K562 (cell line): ENCODE data around the gene BAD. TPM values are rescaled to one million over a fixed set of nuclear protein-coding genes. Genes with fewer than 3 reads are reported as not detected.

ENCODE experiments used
- ATAC-seq: fragments of 200-7000 bp; cut with Tn5 transposase; 3 replicates; pipeline ENCODE4 v1.9.1; 2020; ENCODE audit warnings: moderate library complexity
- BruUV-seq: library from RNA; stranded (reverse); fragments of 400-500 nt; replicated peaks from 2 replicates; lab custom pipeline; 2021; lab: Mats Ljungman, UMichigan
- CTCF ChIA-PET: fragments of 300-600 bp; formaldehyde crosslinking; extraction: SDS; loops from one replicate; lab custom pipeline; 2021; ENCODE audit warnings: low intra/inter-chr PET ratio; lab: Yijun Ruan, JAX
- POLR2A ChIA-PET: fragments of 300-600, 350-650 bp; sonication (Branson Sonifier 250); formaldehyde crosslinking; extraction: SDS; loops from one replicate; lab custom pipeline; 2021; ENCODE audit warnings: antibody characterized with exemption, inconsistent platforms; lab: Yijun Ruan, JAX
- DNase-seq, 4 experiments: peaks; one replicate each; pipeline versions ENCODE4 v3.0.0 to v3.0.0-alpha.2; 2011 to 2018; ENCODE audit warnings: low spot score in 3 of 4, mixed read lengths in 3 of 4; ENCODE audit errors: extremely low read depth in 1 of 4
- FAIRE-seq: peaks from 2 replicates; lab custom pipeline; 2011; peaks lifted over from hg19 to GRCh38; lab: Jason Lieb, UNC
- H2AFZ ChIP-seq: 2 replicates; pipeline ENCODE4 v1.6.0; 2011; ENCODE audit warnings: low read depth, low read length, control low read depth, inconsistent platforms
- H3K27ac ChIP-seq: fragments of 200-600 bp; 3 replicates; pipeline ENCODE4 v1.8.0; 2011; ENCODE audit warnings: low read depth, mild to moderate bottlenecking, control low read depth, inconsistent platforms, low read length, moderate library complexity, mixed read lengths; ENCODE audit errors: extremely low read depth
- H3K27me3 ChIP-seq, 2 experiments: fragments of 300-600 bp in 1 of 2; 2 replicates in 1 of 2; 3 replicates in 1 of 2; pipeline versions ENCODE4 v1.6.0 to v1.8.0; 2011; ENCODE audit warnings: inconsistent platforms in 2 of 2, low read length in 2 of 2, mild to moderate bottlenecking in 1 of 2, mixed read lengths in 1 of 2, moderate library complexity in 1 of 2; ENCODE audit not compliant: control insufficient read depth in 2 of 2, insufficient read depth in 2 of 2
- H3K36me3 ChIP-seq: fragments of 300-600 bp; 3 replicates; pipeline ENCODE4 v1.8.0; 2011; ENCODE audit warnings: mild to moderate bottlenecking, low read length, inconsistent platforms; ENCODE audit not compliant: control insufficient read depth, insufficient read depth
- H3K4me1 ChIP-seq, 2 experiments: fragments of 200-600 bp in 1 of 2; replicated peaks in 1 of 2; 2 replicates in 1 of 2; 3 replicates in 1 of 2; pipeline versions ENCODE4 v1.5.1 to v1.8.0; 2011; ENCODE audit warnings: inconsistent platforms in 2 of 2, low read length in 2 of 2, mild to moderate bottlenecking in 1 of 2, mixed read lengths in 1 of 2, moderate library complexity in 1 of 2; ENCODE audit not compliant: control insufficient read depth in 2 of 2, insufficient read depth in 2 of 2
- H3K4me2 ChIP-seq: 2 replicates; pipeline ENCODE4 v1.6.1; 2011; ENCODE audit warnings: low read length, control low read depth, inconsistent platforms, mixed read lengths; ENCODE audit not compliant: insufficient read depth
- H3K4me3 ChIP-seq: fragments of 200-600 bp; sonication (generic), shearing (Covaris generic); 2 replicates; pipeline ENCODE4 v1.5.1; 2016; ENCODE audit warnings: control low read depth, inconsistent platforms
- H3K79me2 ChIP-seq: fragments of 200-600 bp; 3 replicates; pipeline ENCODE4 v1.8.0; 2011; ENCODE audit warnings: low read length, inconsistent platforms; ENCODE audit not compliant: control insufficient read depth, insufficient read depth
- H3K9ac ChIP-seq, 2 experiments: 2 replicates each; pipeline versions ENCODE4 v1.6.0 to v1.6.1; 2011; ENCODE audit warnings: low read depth in 2 of 2, low read length in 2 of 2, control low read depth in 1 of 2, inconsistent platforms in 1 of 2, mild to moderate bottlenecking in 1 of 2, mixed read lengths in 1 of 2; ENCODE audit not compliant: insufficient read depth in 1 of 2
- H3K9me1 ChIP-seq: one replicate; pipeline ENCODE4 v1.6.0; 2011; ENCODE audit warnings: inconsistent platforms, mild to moderate bottlenecking, low read length, moderate library complexity; ENCODE audit not compliant: control insufficient read depth, insufficient read depth
- H3K9me3 ChIP-seq: replicated peaks from 2 replicates; pipeline ENCODE4 v1.5.1; 2011; ENCODE audit warnings: low read depth, low read length, inconsistent platforms; ENCODE audit not compliant: control insufficient read depth, insufficient read depth
- H4K20me1 ChIP-seq: replicated peaks from 2 replicates; pipeline ENCODE4 v1.6.1; 2011; ENCODE audit warnings: low read length, inconsistent platforms, mixed read lengths; ENCODE audit not compliant: control insufficient read depth, insufficient read depth
- AFF4 ChIP-seq: sonication (generic); formaldehyde crosslinking; IDR thresholded peaks from 2 replicates; pipeline ENCODE4 v1.8.0; 2023; ENCODE audit warnings: mild to moderate bottlenecking, missing genetic modification reagents
- DMBX1 ChIP-seq: fragments of 250-450 bp; sonication (Bioruptor Pico); IDR thresholded peaks from 2 replicates; pipeline ENCODE4 v1.8.0; 2022; ENCODE audit warnings: inconsistent platforms, mild to moderate bottlenecking, moderate library complexity, borderline replicate concordance
- ESRRB ChIP-seq: fragments of 250-450 bp; sonication (Bioruptor Pico); IDR thresholded peaks from 2 replicates; pipeline ENCODE4 v1.5.0; 2020; ENCODE audit warnings: mild to moderate bottlenecking, moderate library complexity, borderline replicate concordance
- MCM2 ChIP-seq: fragments of 450-650 bp; IDR thresholded peaks from 2 replicates; pipeline ENCODE4 v1.6.1; 2017; ENCODE audit warnings: low read depth, mild to moderate bottlenecking
- MCM3 ChIP-seq: fragments of 450-650 bp; IDR thresholded peaks from 2 replicates; pipeline ENCODE4 v1.6.1; 2016
- NCOA4 ChIP-seq: fragments of 450-650 bp; IDR thresholded peaks from 2 replicates; pipeline ENCODE4 v1.6.1; 2018; ENCODE audit warnings: mild to moderate bottlenecking; ENCODE audit not compliant: partially characterized antibody
- RHOXF2B ChIP-seq: fragments of 250-450 bp; sonication (Bioruptor Pico); conservative IDR thresholded peaks from 2 replicates; pipeline ENCODE4 v1.5.1; 2021
- SMC3 ChIP-seq: conservative IDR thresholded peaks from 2 replicates; pipeline ENCODE4 v1.6.1; 2011; ENCODE audit warnings: low read depth, low read length, improper control_type of control experiment; ENCODE audit not compliant: insufficient read depth
- THAP12 ChIP-seq: fragments of 250-450 bp; sonication (Bioruptor Pico); IDR thresholded peaks from 2 replicates; pipeline ENCODE4 v1.9.0; 2021; ENCODE audit warnings: mild to moderate bottlenecking, inconsistent platforms
- ZBTB7A ChIP-seq: IDR thresholded peaks from 2 replicates; pipeline ENCODE4 v1.6.1; 2011; ENCODE audit warnings: low read depth, mild to moderate bottlenecking, low read length, moderate library complexity, borderline replicate concordance; ENCODE audit not compliant: control insufficient read depth
- ZFP91 ChIP-seq: sonication (generic); formaldehyde crosslinking; IDR thresholded peaks from 2 replicates; pipeline ENCODE4 v1.8.0; 2022; ENCODE audit warnings: mild to moderate bottlenecking, missing genetic modification reagents
- ZNF695 ChIP-seq: fragments of 450-650 bp; formaldehyde crosslinking; IDR thresholded peaks from 2 replicates; pipeline ENCODE4 v1.4.0; 2020; ENCODE audit warnings: mild to moderate bottlenecking, moderate library complexity
- ZNF707 ChIP-seq: fragments of 250-450 bp; sonication (Bioruptor Pico); conservative IDR thresholded peaks from 2 replicates; pipeline ENCODE4 v1.8.0; 2022; ENCODE audit warnings: inconsistent platforms, mild to moderate bottlenecking, moderate library complexity
- ZNF75A ChIP-seq: fragments of 450-650 bp; formaldehyde crosslinking; IDR thresholded peaks from 2 replicates; pipeline ENCODE4 v1.4.0; 2020; ENCODE audit warnings: mild to moderate bottlenecking
- WGBS: fragments of 100-300 bp; shearing (Covaris generic); methylation state at CpG from one replicate; pipeline ENCODE4 v1.1.6; 2016; ENCODE audit warnings: low coverage, mixed read lengths; ENCODE audit not compliant: insufficient coverage; ENCODE audit errors: missing lambda C conversion rate; 5-methylcytosine and 5-hydroxymethylcytosine counted together
- in situ Hi-C: fragments of 300-500 bp; cut with MboI; formaldehyde crosslinking; loops from 4 replicates; pipeline ENCODE4 v1.15.0; 2018; ENCODE audit warnings: inconsistent platforms, mixed read lengths
- intact Hi-C: fragments of 100-400 bp; cut with micrococcal nuclease; formaldehyde crosslinking; loops from 2 replicates; pipeline ENCODE4 v1.14.2; 2022
- polyA plus RNA-seq, 8 experiments: library from polyadenylated mRNA; depleted of rRNA in 4 of 8; stranded (reverse) in 5 of 8; unstranded in 3 of 8; fragments of >200 nt; fragmentation: Nextera tagmentation in 2 of 8; fragmentation: Illumina TruSeq in 1 of 8; extraction: Ambion mirVana in 2 of 8; extraction: Trizol in 1 of 8; gene quantifications; 2 replicates each; pipeline versions ENCODE4 v1.2.1 to v1.2.3, GENCODE V29; 2011 to 2014; ENCODE audit warnings: inconsistent platforms in 1 of 8, missing spikeins in 1 of 8
- total RNA-seq, 7 experiments: library from RNA; depleted of rRNA in 6 of 7; stranded (reverse); fragments of >200 nt in 6 of 7; fragmentation: Illumina TruSeq in 2 of 7; extraction: Trizol in 2 of 7; gene quantifications; 2 replicates each; pipeline versions ENCODE4 v1.2.1 to v1.2.3, GENCODE V29; 2011 to 2021; ENCODE audit warnings: low replicate concordance in 1 of 7

BAD gene
- total and polyA plus RNA-seq, 9 of the 15 experiments (the other 6 are each of a cell fraction or from before 2014, with no cell fraction given) = 0.61 to 45.6 (median 11.8) TPM

- H3K9ac ChIP-seq = peak overlapping the region; percentile 38 to 91
- no peaks in the 10 kb centered on the region for H3K27me3 ChIP-seq
- H3K79me2 ChIP-seq = peaks cover 39% of the 10 kb centered on the region
- no peak overlapping the region for H2AFZ ChIP-seq
- WGBS = 2% methylated on average over 37 of the region's 80 CpGs
- BruUV-seq = no TSS peak
- ChIA-PET POLR2A (interaction anchor here (1.6 to 2.2 kb wide), 2 partner anchors 11 kb away, joined by 3 to 10 read pairs; partner anchors contain the start of gene PPP1R14B), CTCF (no interaction called here)
- H3K4me1 ChIP-seq = peaks cover 34 to 66% of the 10 kb centered on the region in 2 experiments
- DNase-seq (peak in 3 of 4 experiments; percentile 44 to 51 (median 48)), FAIRE-seq (no peak), ATAC-seq (peak; percentile 14; the same call in 2 of the 3 replicates)
- in situ Hi-C loops (no loop called here), intact Hi-C loops (no loop called here)
- peak overlapping the region; percentile 62; the same call in 1 of the 3 replicates for H3K27ac ChIP-seq
- peaks cover 37% of the 10 kb centered on the region; the same call in 2 of the 3 replicates for H3K36me3 ChIP-seq
- peak overlapping the region; percentile 71 for H3K4me3 ChIP-seq
- no peaks in the 10 kb centered on the region for H3K9me3 ChIP-seq
- no peaks in the 10 kb centered on the region for H3K9me1 ChIP-seq
- H4K20me1 ChIP-seq = no peaks in the 10 kb centered on the region
- peak overlapping the region; percentile 88 for H3K4me2 ChIP-seq
- TF ChIP-seq ZBTB7A (peak; percentile 26; the same call in 1 of the 2 replicates), NCOA4 (no peak), ZFP91 (CRISPR knock-in tag) (no peak), DMBX1 (CRISPR knock-in tag) (no peak), ZNF707 (no peak), RHOXF2B (CRISPR knock-in tag) (no peak), ZNF75A (CRISPR knock-in tag) (no peak), ESRRB (CRISPR knock-in tag) (no peak), SMC3 (no peak), ZNF695 (no peak), AFF4 (CRISPR knock-in tag) (no peak), THAP12 (CRISPR knock-in tag) (peak; percentile 21; the same call in 1 of the 2 replicates), MCM2 (no peak), MCM3 (no peak)
Observed at GRCh38 chr11:64234647-64235379, 49.7 kb downstream of the BAD start.
